Body of pancreas (tissue), 4 donors: Measurements from ENCODE around the gene HTR2C.

Source experiments
- CTCF ChIP-seq, 7 experiments: fragments of 450-650 bp in 4 of 7; fragments of 200-600 bp in 3 of 7; sonication (generic) in 3 of 7; IDR thresholded peaks; one replicate each; pipeline ENCODE4 v1.5.1; 2016 to 2019; ENCODE audit warnings: antibody characterized with exemption in 7 of 7
- POLR2A ChIP-seq, 3 donors: fragments of 450-650 bp; IDR thresholded peaks; one replicate each; pipeline ENCODE4 v1.6.1; 2016; ENCODE audit warnings: antibody characterized with exemption in 3 of 3, mild to moderate bottlenecking in 2 of 3

DNA sequence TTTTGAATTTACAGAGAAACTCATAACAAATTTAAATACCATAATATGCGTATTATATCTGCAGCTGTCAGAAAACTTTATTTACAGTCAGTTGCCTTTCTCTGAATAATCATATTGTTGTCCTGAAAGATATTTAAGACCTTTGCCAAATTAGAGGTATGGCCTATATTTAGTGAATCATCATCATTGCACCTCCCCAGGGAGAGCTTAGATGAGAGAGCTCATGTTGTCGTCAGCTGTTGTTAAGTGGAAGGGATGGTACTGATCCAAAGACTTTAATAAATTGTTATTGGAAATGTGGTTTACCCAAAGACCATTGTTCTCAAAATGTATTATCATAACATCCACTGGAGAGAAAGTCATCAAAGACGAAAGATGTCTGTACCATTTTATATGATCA, 128.6 kb downstream of the HTR2C start:
- no peak for TF ChIP-seq CTCF (IDR thresholded peaks at IDR 0.05)
- TF ChIP-seq POLR2A (IDR thresholded peaks at IDR 0.05) = no peak
